Germinal center (tissue), 1 donor: Measurements from ENCODE around the gene TTLL5.
A peak's percentile ranks its signal among the peaks of the same experiment; 100 is the strongest.
"Not testable (repeated sequence)": the region's sequence is repeated elsewhere in the genome, so short reads cannot be mapped to it uniquely, and the experiment has no call there.

Experiments used
- DNase-seq: peaks from one replicate; pipeline ENCODE4 v3.0.0; 2012; ENCODE audit warnings: mixed read lengths, low spot score

TTLL5 gene

DNA sequence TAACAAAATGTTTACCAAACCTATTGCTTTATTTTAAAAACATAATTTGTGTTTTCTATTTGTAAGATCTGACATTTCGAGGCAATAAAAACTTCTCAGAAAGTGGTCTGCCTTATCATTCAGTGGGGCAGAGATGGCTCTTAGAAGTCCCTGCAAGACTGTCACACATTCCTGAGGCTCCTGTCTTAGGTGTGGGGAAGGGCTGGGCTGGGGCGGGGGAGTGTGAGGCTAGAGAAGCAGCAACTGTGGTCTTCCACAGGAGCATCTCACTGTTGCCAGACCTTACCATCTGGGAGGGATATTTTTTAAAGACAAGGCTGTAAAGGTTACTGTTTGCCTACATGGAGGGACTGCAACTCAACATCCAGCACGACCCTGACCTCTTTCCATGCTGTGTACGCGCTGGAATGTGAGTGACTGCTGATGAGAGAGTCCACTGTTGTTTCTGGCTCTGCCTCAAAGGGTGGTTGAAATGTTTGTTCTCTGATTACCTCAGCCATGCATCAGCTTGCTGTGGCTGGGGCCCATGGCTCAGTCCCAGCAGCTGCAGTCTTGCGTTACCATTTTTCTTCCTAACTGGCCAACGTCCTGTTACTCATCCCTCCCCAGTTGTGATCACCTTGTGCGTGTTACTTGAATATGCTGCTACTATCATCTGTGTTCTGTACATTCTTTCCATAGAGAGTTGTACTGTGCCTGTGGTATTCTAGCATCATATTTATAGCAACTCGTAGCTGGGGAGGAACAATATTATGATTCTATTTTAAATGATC, 12.8 kb upstream of the TTLL5 start:
- no peak for DNase-seq

DNA sequence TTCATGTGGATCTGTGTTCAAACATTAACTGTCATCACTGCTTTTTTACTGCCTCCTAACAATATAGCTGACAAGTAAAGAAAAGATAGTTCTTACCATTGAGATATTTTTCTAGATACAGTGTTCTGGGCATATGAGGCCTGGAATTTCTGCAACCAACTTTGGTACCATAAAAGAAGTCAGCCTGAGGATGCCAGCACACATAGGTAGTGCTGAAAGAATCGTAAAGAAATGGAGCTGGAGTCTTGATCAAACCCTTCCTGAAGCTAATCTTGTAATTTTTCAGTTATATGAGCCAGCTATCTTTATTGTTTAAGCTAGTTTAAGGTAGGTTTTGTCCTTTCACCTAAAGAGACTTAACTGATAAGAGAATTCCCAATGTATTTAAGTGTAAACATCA, 11.7 kb upstream of the TTLL5 start:
- no peak for DNase-seq

DNA sequence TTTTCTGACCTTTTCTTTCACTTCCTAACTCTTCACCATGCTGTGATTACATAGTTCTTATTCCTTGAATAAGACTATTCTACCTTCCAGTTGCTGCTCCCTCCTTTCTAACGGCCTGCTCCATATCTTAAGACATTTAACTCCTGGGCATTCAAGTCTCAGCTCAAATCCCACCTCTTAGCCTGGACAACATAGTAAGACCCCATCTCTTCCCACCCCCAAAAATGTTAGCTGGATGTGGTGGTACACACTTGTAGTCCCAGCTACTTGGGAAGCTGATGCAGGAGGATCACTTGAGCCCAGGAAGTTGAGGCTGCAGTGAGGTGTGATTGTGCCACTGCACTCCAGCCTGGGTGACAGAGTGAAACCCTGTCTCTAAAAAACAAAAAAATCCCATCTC, 11.3 kb upstream of the TTLL5 start:
- DNase-seq = no peak

DNA sequence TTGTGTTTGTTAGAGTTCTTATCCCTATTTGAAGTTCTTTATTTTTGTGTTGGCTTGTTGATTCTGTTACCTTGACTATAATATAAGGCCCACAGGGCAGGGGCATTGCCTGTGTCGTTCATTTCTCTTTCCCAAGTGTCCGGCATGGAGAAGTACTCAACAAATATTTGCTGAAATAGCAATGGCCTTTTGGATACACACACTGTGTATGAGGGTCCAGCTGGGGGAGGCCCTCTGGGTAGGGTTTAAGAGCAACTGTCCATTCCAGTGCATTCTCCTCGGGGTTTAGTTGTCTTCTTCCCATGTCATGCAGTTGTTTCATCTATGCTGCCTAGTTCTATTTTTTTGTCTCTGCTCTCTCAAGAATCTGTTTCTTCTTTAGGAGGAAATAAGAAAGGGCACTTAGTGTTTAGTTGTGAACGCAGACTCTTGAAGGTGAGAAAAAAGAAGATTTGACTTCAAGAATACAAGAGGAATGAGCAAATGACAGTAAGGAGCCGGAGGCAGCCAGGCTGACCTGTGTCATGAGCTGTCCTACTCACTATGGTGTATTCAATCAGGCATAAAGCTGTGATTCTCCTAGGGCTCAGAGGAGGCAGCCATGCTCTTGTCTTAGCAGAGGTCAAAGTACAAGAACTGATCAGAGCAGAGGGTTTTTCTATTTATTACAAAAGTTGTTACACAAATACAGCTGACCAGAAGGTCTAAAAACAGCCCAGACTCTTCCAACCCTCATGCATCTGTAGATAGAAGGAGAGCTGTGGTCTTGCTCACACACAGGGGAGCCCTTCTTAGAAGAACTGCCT, 10.6 kb upstream of the TTLL5 start:
- no peak for DNase-seq

DNA sequence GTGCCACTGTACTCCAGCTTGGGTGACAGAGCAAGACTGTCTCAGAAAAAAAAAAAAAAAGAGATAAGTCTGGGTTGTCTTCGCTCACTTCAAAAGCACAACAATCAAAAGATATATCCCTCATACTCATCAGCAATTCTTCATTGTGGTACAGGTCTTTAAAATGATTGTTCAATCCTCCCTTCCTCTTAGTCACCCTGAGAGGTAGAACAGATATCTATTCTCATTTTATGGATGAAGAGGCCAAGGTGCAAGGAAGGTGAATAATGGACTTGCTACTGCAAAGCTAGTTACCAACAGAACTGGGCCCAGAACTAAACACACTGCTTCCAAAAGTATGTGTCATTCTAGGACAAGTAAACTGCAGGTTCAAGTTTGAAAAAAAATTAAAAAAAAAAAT, 7.5 kb upstream of the TTLL5 start:
- no peak for DNase-seq

DNA sequence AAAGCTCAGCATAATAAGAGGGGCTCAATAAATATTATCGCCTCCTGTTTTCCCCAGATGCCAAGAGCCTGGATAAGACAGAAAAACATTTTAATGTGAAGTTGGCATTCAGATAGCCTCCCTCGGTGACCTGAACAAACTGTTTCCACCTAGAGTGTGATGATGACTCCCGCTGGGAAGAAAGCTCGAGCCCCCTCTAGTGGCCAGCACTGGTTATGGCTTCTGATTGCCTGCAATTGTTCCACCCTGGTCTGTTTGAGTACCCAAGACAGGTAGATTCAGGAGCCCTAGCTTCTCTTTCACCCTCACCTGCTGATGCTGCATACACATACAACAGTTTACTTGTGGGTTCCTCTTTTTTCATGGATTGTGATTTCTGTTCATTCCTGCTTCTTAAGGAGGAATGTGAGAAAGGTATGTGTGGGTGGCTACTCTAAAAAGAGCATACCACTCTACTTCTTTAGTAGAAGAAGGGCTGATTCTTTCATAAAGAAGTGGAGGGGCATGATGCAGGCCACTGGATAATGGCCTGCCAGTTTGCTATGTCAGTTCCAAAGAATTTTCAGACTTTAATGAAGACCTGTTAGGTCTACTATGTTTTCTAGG, 6.8 kb upstream of the TTLL5 start:
- DNase-seq = peak; percentile 82

DNA sequence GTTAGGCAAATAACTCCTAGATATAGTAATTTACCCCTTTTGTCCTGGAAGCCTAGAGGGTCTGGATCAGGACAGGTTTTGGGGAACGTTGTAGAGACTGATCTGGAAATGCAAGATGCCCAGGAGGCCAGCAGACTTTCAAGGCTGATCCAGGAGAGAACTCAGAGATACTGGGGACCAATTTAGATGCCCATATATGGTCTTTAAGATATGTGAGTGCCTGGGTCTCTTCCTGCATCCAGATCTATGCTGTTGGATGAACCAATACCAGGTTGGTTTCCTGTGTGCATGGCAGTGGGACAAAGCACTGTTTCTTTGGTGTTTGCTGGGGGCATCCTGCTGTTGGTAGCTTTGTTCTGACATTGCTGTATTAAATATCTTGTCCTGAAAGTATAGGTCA, 5.8 kb upstream of the TTLL5 start:
- DNase-seq = no peak

DNA sequence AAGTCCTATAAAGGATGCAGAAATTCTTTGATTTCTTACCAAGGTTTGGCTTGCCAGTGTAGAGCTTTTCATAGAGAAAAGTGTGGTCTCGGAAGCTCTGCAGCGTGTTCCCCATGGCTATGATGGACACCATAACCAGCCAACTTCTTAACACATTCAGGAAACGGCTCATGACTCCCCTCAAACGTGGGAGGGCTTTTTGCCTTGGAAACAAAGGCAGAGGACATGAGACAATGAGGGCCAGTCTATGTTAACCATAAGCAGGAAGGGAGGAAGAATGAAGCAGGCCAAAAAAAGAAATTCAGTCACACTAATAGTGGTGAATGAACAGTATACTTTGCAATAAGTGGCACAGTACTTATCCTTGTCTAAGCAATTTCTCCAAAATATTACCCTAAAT, 3.7 kb upstream of the TTLL5 start:
- no peak for DNase-seq

DNA sequence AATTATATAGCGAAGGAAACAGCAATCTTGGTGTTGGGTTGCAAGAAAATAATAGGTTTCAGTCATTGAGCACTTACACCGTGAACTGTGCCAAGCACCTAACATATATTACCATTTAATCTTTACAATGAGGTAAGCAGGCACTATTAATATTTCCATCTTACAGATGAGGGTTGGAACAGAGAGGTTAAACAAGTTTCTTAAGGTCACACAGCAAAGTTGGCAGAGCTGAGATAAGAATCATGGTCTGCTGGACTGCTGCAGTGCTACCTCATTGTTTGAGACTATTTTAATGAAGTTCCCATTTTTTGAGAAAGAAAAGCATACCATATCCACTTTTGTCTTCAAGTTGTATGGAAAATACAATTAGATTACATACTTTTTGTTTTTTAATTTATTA, 2.1 kb upstream of the TTLL5 start:
- DNase-seq = no peak

DNA sequence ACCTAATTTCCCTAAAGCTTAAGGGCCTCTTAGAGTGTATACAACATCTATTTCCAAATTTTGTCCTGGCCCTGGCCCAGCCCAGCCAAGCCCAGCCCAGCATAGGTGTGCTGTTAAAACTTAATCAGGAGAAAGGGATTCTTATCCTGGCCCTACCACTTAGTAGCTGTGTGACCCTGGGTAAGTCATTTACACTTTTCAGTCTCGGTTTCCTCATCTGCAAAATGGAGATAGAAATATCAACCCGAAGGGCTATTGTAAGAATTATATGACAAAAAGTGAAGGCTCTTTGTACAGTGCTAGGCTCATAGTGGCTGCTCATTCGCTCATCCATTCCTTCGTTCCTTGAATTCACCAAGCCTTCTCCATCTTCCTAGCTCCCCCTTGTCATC, 812 bp upstream of the TTLL5 start:
- peak; percentile 12 for DNase-seq

DNA sequence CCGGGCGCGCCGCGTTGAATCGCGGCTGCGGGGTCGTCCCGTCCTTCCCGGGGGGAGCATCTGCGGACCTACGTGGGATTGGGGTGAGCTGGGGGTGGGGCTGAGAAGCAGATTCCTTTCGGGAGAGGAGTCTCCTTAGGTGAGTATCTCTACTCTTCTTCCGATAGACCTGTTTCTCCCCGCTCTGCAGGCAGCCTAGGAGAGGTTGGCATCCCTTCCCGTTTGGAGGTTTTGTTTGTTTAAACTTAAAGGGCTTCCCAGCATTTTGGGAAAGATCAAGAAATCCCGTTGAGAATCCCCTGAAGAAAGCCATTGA, 411 bp downstream of the TTLL5 start:
- DNase-seq = no peak

DNA sequence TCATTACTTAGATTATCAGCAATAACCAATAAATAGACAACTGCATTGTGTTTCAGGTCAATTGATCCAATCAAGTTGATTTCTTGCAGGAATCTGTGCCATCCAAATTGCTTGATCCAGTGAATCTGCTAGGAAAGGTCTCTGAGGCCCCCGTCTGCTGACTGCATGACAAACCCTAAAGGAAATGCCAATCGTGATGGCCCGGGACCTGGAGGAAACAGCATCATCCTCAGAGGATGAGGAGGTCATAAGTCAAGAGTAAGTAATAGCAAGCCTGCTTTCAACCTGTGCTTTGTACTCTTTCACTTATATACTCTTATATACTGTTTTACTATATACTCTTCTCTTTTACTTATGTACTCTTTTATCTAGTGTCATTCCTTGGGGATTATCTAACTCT, 1.9 kb downstream of the TTLL5 start:
- no peak for DNase-seq

DNA sequence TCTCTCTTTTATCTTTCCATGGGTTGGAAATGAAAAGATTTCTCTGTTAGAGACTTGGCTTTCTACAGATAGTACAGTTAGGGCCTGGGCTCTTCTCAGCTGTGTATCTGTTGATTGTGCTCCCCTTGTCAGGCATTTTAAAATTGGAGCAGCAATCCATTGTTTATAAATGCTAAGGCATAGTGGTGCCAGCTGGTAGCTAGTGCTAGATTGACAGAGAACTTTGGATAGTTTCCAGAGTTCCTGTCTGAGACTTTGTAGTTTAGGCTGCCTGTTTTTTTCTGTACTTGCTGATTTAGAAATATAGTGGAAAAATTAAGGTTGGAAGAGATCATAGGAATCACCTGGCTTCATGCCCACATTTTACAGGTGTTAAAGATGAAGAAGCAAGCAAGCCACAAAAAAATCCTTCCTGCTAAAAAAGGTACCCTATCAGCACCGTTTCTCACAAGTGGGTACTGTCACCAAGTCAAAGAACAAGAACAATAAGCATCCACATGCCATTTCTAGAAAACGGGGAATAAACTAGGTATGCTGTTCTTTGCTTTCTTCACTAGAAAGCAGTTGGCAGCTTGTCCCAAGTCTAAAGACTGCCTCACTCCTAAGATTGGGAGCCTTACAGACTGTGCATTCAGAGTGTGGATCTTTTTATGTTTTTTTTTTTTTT, 6.2 kb downstream of the TTLL5 start:
- no peak for DNase-seq

DNA sequence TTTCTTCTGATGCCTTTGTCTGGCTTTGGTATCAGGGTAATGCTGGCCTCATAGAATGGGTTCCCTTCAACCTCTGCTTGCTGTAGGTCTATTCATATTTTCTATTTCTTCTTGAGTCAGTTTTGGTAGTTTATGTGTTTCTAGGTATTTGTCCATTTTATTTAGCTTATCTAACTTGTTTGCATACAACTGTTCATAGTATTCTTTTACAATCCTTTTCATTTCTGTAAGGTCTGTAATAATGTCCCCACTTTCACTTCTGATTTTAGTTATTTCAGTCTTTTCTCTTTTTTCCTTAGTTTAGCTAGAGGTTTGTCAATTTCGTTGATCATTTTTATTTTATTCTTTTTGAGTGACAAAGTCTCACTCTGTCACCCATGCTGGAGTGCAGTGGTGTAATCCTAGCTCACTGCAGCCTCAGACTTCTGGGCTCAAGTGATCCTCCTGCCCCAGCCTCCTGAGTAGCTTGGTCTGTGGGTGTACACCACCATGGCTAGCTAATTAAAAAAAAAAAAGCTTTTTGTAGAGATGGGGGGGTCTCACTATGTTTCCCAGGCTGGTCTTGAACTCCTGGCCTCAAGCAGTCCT, 11.7 kb downstream of the TTLL5 start:
- no peak for DNase-seq

DNA sequence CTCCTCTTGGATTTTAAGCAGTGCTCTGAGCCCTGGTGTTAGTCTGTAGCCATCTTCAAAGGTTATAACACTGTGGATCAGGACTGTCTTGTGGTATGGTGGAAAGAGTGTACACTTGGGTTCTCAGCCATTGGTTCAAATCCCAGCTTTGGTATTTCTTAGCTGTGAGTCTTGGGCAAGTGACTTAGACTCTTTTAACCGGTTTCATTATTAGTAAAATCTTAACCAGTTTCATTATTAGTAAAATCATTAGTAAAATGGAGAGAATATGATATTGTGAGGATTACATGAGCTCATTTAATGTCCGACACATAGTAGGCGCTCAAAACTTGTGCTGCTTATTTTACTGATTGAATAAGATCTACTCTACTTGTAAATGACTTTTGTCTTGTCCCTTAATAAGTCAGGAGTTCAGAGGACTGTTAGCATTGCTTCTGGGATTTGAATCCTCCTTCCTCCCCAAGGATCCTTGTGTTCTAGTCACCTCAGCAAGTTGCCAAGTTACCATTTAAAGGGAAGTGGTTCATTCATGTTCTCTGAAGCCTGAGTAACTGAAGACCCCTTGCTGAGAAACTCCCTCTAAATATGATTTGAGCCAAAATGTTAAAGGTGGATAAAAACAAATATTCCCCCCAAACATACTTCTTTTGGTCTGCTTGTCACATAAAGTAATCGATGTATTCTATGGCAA, 12.4 kb downstream of the TTLL5 start:
- no peak for DNase-seq

DNA sequence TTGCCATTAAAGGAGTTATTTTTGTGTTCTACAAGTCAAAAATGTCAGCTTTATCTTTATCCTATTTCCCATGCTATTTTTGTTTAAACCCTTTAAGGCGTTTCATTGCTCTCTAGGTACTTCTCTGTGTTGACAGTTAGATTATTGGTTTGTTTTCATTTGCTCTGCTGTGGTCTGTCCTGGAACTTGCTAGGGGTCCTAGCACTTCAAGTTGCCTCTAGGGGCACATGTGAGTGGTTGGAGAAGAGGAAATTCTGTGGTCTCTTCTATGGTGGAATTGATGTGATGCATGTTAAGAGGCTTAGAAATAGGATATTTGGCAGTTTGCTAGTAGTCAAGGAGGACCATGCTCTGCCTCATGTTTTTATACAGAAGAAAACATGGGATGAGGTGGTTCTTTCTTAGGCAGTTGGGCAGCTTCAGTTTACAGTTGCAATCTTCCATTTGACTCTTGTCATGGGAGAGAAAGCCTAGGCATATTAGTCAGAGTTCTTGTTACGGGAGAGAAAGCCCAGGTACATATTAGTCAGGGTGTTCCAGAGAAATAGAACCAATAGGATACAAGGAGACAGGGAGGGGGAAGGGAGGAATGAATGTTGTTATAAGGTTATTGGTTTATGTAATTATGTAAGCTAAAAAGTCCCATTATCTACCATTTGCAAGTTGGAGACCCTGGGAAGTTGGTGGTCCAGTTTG, 14.4 kb downstream of the TTLL5 start:
- no peak for DNase-seq

DNA sequence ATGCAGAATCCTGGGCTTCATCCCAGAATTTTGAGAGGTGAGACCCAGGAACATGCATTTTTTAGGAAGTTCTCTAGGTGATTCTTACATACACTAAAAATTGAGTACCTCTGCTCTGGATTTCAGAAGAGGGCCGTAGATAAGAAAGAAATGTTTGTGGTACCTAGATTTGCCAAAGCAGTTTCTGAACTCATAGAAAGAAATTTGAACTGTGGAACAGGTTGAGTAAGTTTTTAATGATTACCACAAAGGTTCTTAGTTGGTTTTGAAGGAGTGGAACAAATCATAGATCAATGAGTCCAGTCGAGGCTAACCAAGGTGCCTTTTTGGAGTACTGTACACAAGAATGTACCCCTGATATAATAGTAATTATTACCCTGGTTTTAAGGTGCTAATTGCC, 24.9 kb downstream of the TTLL5 start:
- DNase-seq = no peak

DNA sequence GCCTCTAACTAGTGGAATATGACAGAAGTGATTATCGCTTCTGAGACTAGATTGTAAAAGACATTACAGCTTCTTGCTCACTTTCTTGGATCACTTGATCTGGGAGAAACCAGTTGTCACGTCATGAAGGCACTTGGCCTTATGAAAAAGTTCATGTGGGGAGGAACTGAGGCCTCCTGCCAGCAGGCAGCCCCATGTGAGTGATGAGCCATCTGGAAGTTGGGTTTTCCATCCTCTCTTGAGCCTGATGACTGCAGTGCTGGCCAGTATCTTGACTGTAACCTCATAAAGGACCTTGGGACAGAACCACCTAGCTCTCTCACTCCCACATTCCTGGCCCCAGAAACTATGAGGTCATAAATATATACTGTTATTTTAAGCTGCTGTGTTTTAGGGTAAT, 28.0 kb downstream of the TTLL5 start:
- DNase-seq = no peak

DNA sequence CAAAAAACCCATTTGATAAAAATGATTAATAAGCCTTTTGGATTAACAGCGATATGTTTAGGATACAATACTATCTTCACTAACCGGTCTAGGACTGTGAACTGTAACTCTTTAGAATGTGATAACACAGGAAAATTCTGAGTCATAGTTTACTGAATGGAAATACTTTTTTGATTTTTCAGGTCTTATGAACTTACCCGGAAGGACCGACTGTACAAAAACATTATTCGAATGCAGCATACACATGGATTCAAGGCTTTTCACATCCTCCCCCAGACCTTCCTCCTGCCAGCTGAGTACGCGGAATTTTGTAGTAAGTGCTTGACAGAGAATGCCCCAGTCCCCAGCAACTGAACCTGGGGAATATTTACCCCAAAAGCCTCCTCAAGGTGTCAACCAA, 29.0 kb downstream of the TTLL5 start:
- no peak for DNase-seq

DNA sequence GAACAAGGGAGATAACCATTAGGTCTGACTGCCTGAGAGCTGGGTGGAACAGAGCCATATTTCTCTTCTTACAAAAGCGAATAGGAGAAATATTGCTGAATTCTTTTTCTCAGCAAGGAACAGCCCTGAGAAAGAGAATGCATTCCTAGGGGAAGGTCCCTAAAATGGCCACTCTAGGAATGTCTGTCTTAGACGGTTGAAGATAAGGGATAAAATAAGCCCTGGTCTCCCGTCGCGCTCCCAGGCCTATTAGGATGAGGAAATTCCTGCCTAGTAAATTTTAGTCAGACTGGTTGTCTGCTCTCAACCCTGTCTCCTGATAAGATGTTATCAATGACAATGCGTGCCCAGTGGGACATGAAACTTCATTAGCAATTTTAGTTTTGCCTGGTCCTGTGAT, 34.0 kb downstream of the TTLL5 start:
- DNase-seq = not testable (repeated sequence)

DNA sequence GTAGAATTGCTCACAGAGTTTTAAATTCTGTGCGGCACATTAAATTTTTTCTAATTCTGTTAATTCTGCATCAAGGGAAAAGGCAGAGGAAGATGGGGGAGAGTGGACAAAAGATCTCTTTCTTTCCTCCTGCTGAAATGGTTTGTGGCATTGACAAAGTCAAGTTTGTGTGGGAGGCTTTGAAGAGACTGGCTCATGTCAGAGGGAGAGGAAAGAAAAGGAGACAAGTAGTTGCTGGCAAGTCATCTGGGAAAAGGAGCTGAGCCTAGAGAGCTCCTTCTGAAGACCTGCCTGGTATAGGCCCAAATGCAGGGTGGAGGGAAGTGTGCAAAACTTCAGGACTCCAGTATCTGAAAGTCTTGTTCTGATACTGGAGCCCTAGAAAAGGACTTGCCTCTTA, 36.3 kb downstream of the TTLL5 start:
- no peak for DNase-seq
